DOHH2 (cell line): ENCODE measurements around the gene TMEM164.

ENCODE experiments used
- CTCF ChIP-seq: fragments of 200-600 bp; sonication (generic); IDR thresholded peaks from one replicate; pipeline ENCODE4 v1.5.1; 2014; ENCODE audit warnings: antibody characterized with exemption, mild to moderate bottlenecking, low read depth, low read length; ENCODE audit not compliant: poor library complexity, severe bottlenecking
- EZH2phosphoT487 ChIP-seq: fragments of 200-600 bp; sonication (generic); IDR thresholded peaks from 2 replicates; pipeline ENCODE4 v1.6.1; 2017; ENCODE audit warnings: borderline replicate concordance, mild to moderate bottlenecking, antibody characterized with exemption, low read length, moderate library complexity, mixed read lengths

DNA sequence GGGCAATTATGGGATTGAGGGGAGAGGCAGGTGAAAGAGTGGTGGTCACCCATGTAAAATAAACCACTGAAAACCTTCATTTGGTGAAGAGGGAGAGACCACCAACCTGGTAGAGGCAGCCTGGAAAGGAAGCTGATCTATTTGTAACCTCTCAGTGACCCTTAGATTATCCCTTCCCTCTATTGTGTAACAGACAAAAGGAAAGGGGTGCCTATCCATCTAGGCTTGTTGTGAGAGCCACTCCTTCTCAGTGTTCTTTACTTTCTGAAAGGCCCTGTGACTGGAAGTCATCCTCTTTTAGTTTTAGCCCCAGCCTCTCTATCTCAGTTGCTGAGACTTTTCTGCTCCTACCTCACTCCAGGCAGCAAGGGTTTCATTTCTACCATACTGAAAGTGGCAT is 142.4 kb downstream of the TMEM164 start:
- TF ChIP-seq EZH2phosphoT487: no peak
- no peak for TF ChIP-seq CTCF
